A549 (cell line): ENCODE results near the gene MRPL4.

Experiments used
- CBX8 ChIP-seq: fragments of 200-600 bp; sonication (generic); IDR thresholded peaks from 2 replicates; pipeline ENCODE4 v1.6.1; 2016
- CEBPB ChIP-seq, 2 experiments: fragments of >200 bp in 1 of 2; sonication (Bioruptor Twin) in 1 of 2; formaldehyde crosslinking in 1 of 2; IDR thresholded peaks; 2 replicates each; pipeline ENCODE4 v1.6.1; 2012 to 2016
- EHMT2 ChIP-seq: fragments of 200-600 bp; sonication (generic); IDR thresholded peaks from 2 replicates; pipeline ENCODE4 v1.6.1; 2016; ENCODE audit warnings: antibody characterized with exemption, low read depth, mild to moderate bottlenecking, moderate library complexity
- HDAC2 ChIP-seq: fragments of 200-600 bp; sonication (generic); IDR thresholded peaks from 2 replicates; pipeline ENCODE4 v1.6.1; 2016
- NFE2L2 ChIP-seq: fragments of 150-350 bp; conservative IDR thresholded peaks from 2 replicates; pipeline ENCODE4 v1.6.1; 2014; ENCODE audit warnings: low read length
- NR3C1 ChIP-seq: fragments of >200 bp; sonication (Bioruptor Twin); formaldehyde crosslinking; IDR thresholded peaks from 3 replicates; pipeline ENCODE4 v1.6.1; 2017
- POLR2A ChIP-seq: IDR thresholded peaks from 2 replicates; pipeline ENCODE4 v1.6.1; 2012; ENCODE audit warnings: mild to moderate bottlenecking, low read length
- SMC3 ChIP-seq: fragments of >200 bp; sonication (Bioruptor Twin); formaldehyde crosslinking; IDR thresholded peaks from 3 replicates; pipeline ENCODE4 v1.6.1; 2018; ENCODE audit warnings: inconsistent platforms
- TP53 ChIP-seq: fragments of 250-450 bp; sonication (Bioruptor Pico); IDR thresholded peaks from 2 replicates; pipeline ENCODE4 v1.5.0; 2021; ENCODE audit warnings: mild to moderate bottlenecking, moderate library complexity
- TF ChIP-seq, protein P1 (sequence below): fragments of >200 bp; sonication (Bioruptor Twin); formaldehyde crosslinking; IDR thresholded peaks from 3 replicates; pipeline ENCODE4 v1.5.1; 2016
- TF ChIP-seq, protein P2 (sequence below): fragments of 250-450 bp; sonication (Bioruptor Pico); IDR thresholded peaks from 2 replicates; pipeline ENCODE4 v1.5.0; 2021; ENCODE audit warnings: mild to moderate bottlenecking, moderate library complexity, borderline replicate concordance

DNA sequence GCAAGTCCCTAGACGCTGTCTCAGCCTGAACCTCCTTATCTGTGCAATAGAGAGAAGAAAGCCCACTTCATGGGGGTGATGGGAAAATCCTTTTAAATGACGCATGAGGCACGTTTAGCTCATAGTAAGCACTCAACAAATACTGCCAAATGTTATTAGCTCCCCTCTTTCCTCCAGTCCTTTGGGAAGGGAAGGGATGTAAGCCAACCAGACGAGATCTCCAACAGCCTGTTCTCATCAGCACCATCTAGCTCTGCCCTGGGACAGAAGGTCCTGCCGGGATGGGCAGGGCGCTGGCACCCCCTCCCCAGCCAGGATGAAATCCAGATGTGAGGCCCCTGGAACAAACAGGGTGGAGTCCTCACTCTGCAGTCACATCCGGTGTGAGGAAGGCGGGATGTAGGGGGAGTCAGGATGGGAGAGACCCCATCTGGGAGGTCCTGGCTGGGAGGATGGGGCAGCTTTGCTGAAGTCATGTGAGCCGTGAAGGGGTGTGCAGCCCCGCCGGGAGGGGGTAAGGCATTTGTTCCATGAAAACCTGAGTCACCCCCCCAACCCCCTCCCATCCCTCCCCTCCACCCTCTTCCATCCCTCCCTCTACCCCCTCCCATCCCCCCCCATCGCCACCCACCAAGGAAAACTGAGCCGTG is 25.5 kb upstream of the MRPL4 start:
- TF ChIP-seq TP53 (CRISPR knock-in tag) (no peak), POLR2A (no peak), SMC3 (no peak), EHMT2 (no peak), CEBPB (IDR thresholded peaks at IDR 0.05) (no peak), CBX8 (no peak), NR3C1 (no peak), NFE2L2 (no peak), HDAC2 (no peak)
- TF ChIP-seq, protein P1, sequence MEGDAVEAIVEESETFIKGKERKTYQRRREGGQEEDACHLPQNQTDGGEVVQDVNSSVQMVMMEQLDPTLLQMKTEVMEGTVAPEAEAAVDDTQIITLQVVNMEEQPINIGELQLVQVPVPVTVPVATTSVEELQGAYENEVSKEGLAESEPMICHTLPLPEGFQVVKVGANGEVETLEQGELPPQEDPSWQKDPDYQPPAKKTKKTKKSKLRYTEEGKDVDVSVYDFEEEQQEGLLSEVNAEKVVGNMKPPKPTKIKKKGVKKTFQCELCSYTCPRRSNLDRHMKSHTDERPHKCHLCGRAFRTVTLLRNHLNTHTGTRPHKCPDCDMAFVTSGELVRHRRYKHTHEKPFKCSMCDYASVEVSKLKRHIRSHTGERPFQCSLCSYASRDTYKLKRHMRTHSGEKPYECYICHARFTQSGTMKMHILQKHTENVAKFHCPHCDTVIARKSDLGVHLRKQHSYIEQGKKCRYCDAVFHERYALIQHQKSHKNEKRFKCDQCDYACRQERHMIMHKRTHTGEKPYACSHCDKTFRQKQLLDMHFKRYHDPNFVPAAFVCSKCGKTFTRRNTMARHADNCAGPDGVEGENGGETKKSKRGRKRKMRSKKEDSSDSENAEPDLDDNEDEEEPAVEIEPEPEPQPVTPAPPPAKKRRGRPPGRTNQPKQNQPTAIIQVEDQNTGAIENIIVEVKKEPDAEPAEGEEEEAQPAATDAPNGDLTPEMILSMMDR: no peak
- TF ChIP-seq, protein P2, sequence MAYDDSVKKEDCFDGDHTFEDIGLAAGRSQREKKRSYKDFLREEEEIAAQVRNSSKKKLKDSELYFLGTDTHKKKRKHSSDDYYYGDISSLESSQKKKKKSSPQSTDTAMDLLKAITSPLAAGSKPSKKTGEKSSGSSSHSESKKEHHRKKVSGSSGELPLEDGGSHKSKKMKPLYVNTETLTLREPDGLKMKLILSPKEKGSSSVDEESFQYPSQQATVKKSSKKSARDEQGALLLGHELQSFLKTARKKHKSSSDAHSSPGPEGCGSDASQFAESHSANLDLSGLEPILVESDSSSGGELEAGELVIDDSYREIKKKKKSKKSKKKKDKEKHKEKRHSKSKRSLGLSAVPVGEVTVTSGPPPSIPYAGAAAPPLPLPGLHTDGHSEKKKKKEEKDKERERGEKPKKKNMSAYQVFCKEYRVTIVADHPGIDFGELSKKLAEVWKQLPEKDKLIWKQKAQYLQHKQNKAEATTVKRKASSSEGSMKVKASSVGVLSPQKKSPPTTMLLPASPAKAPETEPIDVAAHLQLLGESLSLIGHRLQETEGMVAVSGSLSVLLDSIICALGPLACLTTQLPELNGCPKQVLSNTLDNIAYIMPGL: no peak
